GM12878 (cell line): ENCODE results near the gene PTTG1. TPM values are rescaled to one million over a fixed set of nuclear protein-coding genes. Genes with fewer than 3 reads are reported as not detected.

Source experiments
- BACH1 ChIP-seq: fragments of 450-650 bp; IDR thresholded peaks from 2 replicates; pipeline ENCODE4 v1.6.1; 2017; ENCODE audit warnings: mild to moderate bottlenecking, borderline replicate concordance
- CBX3 ChIP-seq: fragments of 200-600 bp; sonication (generic); IDR thresholded peaks from 2 replicates; pipeline ENCODE4 v1.6.1; 2016; ENCODE audit warnings: low read depth, borderline replicate concordance
- CHD2 ChIP-seq: IDR thresholded peaks from 2 replicates; pipeline ENCODE4 v1.6.1; 2011; ENCODE audit warnings: low read depth, low read length, improper control_type of control experiment, borderline replicate concordance
- DPF2 ChIP-seq: fragments of 450-650 bp; IDR thresholded peaks from 2 replicates; pipeline ENCODE4 v1.6.1; 2017; ENCODE audit warnings: mild to moderate bottlenecking
- MEF2A ChIP-seq: IDR thresholded peaks from 2 replicates; pipeline ENCODE4 v1.6.1; 2011; ENCODE audit warnings: low read depth, mild to moderate bottlenecking, low read length, moderate library complexity; ENCODE audit not compliant: insufficient read depth
- MTA2 ChIP-seq: fragments of 450-650 bp; IDR thresholded peaks from 2 replicates; pipeline ENCODE4 v1.6.1; 2016; ENCODE audit warnings: low read depth, mild to moderate bottlenecking, moderate library complexity
- MYC ChIP-seq: IDR thresholded peaks from 2 replicates; pipeline ENCODE4 v1.6.1; 2011; ENCODE audit warnings: mild to moderate bottlenecking, low read length, moderate library complexity, inconsistent platforms; ENCODE audit not compliant: insufficient read depth, insufficient replicate concordance, insufficient read length, severe bottlenecking
- RCOR1 ChIP-seq: conservative IDR thresholded peaks from 2 replicates; pipeline ENCODE4 v1.6.1; 2012; ENCODE audit warnings: low read depth, low read length, improper control_type of control experiment
- RUNX3 ChIP-seq: IDR thresholded peaks from 2 replicates; pipeline ENCODE4 v1.6.1; 2012; ENCODE audit warnings: low read length, inconsistent platforms
- SIN3A ChIP-seq: IDR thresholded peaks from 2 replicates; pipeline ENCODE4 v1.6.1; 2012; ENCODE audit warnings: low read depth, low read length, improper control_type of control experiment
- STAT3 ChIP-seq: IDR thresholded peaks from 2 replicates; pipeline ENCODE4 v1.6.1; 2011; ENCODE audit warnings: low read depth, low read length, improper control_type of control experiment
- TAF1 ChIP-seq: IDR thresholded peaks from 2 replicates; pipeline ENCODE4 v1.6.1; 2011; ENCODE audit warnings: mild to moderate bottlenecking, low read depth, low read length, borderline replicate concordance
- TARDBP ChIP-seq: IDR thresholded peaks from 2 replicates; pipeline ENCODE4 v1.6.1; 2016; ENCODE audit warnings: borderline replicate concordance
- ZNF274 ChIP-seq: IDR thresholded peaks from one replicate; pipeline ENCODE4 v1.8.0; 2011; ENCODE audit not compliant: insufficient read length, insufficient read depth
- ZSCAN29 ChIP-seq: fragments of 450-650 bp; IDR thresholded peaks from 2 replicates; pipeline ENCODE4 v1.6.1; 2017; ENCODE audit warnings: mild to moderate bottlenecking, moderate library complexity
- polyA plus RNA-seq, 11 experiments: library from polyadenylated mRNA; depleted of rRNA in 4 of 11; unstranded in 6 of 11; stranded (reverse) in 5 of 11; fragments of >200 nt; fragmentation: Nextera tagmentation in 4 of 11; fragmentation: Illumina TruSeq in 1 of 11; extraction: Ambion mirVana in 4 of 11; extraction: Trizol in 1 of 11; gene quantifications; 1 replicate in 1 of 11; 2 replicates in 10 of 11; pipeline versions ENCODE4 v1.2.1 to v1.2.3, GENCODE V29; 2011 to 2016; ENCODE audit warnings: inconsistent platforms in 2 of 11, missing spikeins in 2 of 11, low read depth in 1 of 11
- total RNA-seq, 4 experiments: library from RNA; depleted of rRNA in 3 of 4; stranded (reverse); fragments of >200 nt in 3 of 4; fragmentation: Illumina TruSeq in 1 of 4; extraction: Trizol in 1 of 4; gene quantifications; 2 replicates each; pipeline versions ENCODE4 v1.2.1 to v1.2.3, GENCODE V29; 2013 to 2021
- TF ChIP-seq, protein P1 (sequence below): fragments of 450-650 bp; IDR thresholded peaks from 2 replicates; pipeline ENCODE4 v1.6.1; 2016; ENCODE audit warnings: mild to moderate bottlenecking, moderate library complexity, borderline replicate concordance
- TF ChIP-seq, protein P2 (sequence below): IDR thresholded peaks from 2 replicates; pipeline ENCODE4 v1.6.1; 2011; ENCODE audit warnings: borderline replicate concordance, low read depth, mild to moderate bottlenecking, moderate library complexity, low read length; ENCODE audit not compliant: insufficient read depth, poor library complexity, severe bottlenecking
- TF ChIP-seq, protein P3 (sequence below): IDR thresholded peaks from 2 replicates; pipeline ENCODE4 v1.6.1; 2011; ENCODE audit warnings: mild to moderate bottlenecking, low read depth, low read length, moderate library complexity; ENCODE audit not compliant: insufficient replicate concordance
- TF ChIP-seq, protein P4 (sequence below), 3 experiments: IDR thresholded peaks in 2 of 3; conservative IDR thresholded peaks in 1 of 3; 2 replicates each; pipeline ENCODE4 v1.5.1; 2011; ENCODE audit warnings: low read depth in 3 of 3, low read length in 3 of 3, mild to moderate bottlenecking in 3 of 3, control low read depth in 2 of 3, moderate library complexity in 2 of 3, inconsistent platforms in 1 of 3, mixed read lengths in 1 of 3; ENCODE audit not compliant: control insufficient read depth in 2 of 3, insufficient read depth in 1 of 3; ENCODE audit errors: extremely low read depth in 1 of 3

The PTTG1 gene
- total and polyA plus RNA-seq, 10 of the 15 experiments (the other 5 are each of a cell fraction or from before 2014, with no cell fraction given): 154 to 1,033 (median 377) TPM

DNA sequence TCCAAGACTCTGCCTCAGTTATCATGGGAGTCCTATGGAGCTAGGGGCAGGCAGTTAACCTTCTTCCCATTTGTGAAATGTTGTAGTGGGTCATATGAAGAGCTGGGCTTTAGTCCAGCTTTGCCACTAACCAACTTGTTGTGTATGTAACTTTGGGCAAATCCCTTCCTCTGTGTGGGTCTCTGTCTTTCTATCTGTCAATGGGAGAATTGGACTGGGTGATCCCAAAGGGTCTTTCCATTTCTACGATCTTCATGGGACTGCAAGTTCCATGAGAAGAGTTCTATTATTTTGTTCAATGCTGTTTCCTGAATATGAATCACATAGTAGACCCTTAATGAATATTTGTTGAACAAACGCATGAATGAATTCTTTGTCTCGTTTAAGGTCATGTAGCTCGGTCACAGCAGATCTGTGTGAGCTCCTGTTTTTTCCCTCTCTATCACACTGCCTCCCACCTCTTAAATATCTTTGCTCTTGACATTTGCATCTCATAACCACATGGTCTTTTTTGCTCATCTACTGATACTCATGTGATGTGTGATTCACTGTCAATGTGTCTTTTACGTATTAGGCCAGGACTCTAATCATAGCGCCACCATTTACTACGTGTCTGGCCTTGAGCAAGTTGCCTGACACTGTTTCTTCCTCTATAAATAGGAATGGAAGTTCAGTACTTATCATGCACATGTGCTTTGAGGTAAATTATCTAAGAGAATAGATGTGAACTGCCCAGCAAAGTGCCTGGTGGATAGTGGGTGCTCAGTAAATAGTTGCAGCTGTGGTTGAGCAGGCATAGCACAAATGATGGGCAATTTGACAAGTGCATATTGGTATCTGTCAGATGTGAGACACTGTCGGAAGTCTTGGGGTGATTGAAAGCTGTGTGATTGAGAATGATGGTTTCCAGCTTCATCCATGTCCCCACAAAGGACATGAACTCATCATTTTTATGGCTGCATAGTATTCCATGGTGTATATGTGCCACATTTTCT is 37.4 kb downstream of the PTTG1 start (continued):
- TF ChIP-seq, protein P1, sequence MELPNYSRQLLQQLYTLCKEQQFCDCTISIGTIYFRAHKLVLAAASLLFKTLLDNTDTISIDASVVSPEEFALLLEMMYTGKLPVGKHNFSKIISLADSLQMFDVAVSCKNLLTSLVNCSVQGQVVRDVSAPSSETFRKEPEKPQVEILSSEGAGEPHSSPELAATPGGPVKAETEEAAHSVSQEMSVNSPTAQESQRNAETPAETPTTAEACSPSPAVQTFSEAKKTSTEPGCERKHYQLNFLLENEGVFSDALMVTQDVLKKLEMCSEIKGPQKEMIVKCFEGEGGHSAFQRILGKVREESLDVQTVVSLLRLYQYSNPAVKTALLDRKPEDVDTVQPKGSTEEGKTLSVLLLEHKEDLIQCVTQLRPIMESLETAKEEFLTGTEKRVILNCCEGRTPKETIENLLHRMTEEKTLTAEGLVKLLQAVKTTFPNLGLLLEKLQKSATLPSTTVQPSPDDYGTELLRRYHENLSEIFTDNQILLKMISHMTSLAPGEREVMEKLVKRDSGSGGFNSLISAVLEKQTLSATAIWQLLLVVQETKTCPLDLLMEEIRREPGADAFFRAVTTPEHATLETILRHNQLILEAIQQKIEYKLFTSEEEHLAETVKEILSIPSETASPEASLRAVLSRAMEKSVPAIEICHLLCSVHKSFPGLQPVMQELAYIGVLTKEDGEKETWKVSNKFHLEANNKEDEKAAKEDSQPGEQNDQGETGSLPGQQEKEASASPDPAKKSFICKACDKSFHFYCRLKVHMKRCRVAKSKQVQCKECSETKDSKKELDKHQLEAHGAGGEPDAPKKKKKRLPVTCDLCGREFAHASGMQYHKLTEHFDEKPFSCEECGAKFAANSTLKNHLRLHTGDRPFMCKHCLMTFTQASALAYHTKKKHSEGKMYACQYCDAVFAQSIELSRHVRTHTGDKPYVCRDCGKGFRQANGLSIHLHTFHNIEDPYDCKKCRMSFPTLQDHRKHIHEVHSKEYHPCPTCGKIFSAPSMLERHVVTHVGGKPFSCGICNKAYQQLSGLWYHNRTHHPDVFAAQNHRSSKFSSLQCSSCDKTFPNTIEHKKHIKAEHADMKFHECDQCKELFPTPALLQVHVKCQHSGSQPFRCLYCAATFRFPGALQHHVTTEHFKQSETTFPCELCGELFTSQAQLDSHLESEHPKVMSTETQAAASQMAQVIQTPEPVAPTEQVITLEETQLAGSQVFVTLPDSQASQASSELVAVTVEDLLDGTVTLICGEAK: 0 out of 2 replicates have a peak, but pooled peaks have one; percentile 10
- TF ChIP-seq BACH1 (peak; percentile 70; the same call in 1 of the 2 replicates), ZNF274 (no peak), RCOR1 (no peak), SIN3A (no peak), MEF2A (0 out of 2 replicates have a peak, but pooled peaks have one; percentile 6), CHD2 (peak; percentile 68; the same call in 1 of the 2 replicates), ZSCAN29 (no peak), TARDBP (no peak), RUNX3 (peak; percentile 73), MTA2 (peak; percentile 87), STAT3 (peak; percentile 90; the same call in 1 of the 2 replicates), TAF1 (0 out of 2 replicates have a peak, but pooled peaks have one; percentile 34), MYC (no peak), DPF2 (peak; percentile 70; the same call in 1 of the 2 replicates), CBX3 (no peak)
- TF ChIP-seq, protein P2, sequence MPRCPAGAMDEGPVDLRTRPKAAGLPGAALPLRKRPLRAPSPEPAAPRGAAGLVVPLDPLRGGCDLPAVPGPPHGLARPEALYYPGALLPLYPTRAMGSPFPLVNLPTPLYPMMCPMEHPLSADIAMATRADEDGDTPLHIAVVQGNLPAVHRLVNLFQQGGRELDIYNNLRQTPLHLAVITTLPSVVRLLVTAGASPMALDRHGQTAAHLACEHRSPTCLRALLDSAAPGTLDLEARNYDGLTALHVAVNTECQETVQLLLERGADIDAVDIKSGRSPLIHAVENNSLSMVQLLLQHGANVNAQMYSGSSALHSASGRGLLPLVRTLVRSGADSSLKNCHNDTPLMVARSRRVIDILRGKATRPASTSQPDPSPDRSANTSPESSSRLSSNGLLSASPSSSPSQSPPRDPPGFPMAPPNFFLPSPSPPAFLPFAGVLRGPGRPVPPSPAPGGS: peak; percentile 47
- TF ChIP-seq, protein P3, sequence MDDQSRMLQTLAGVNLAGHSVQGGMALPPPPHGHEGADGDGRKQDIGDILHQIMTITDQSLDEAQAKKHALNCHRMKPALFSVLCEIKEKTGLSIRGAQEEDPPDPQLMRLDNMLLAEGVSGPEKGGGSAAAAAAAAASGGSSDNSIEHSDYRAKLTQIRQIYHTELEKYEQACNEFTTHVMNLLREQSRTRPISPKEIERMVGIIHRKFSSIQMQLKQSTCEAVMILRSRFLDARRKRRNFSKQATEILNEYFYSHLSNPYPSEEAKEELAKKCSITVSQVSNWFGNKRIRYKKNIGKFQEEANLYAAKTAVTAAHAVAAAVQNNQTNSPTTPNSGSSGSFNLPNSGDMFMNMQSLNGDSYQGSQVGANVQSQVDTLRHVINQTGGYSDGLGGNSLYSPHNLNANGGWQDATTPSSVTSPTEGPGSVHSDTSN: peak; percentile 8
- TF ChIP-seq, protein P4, sequence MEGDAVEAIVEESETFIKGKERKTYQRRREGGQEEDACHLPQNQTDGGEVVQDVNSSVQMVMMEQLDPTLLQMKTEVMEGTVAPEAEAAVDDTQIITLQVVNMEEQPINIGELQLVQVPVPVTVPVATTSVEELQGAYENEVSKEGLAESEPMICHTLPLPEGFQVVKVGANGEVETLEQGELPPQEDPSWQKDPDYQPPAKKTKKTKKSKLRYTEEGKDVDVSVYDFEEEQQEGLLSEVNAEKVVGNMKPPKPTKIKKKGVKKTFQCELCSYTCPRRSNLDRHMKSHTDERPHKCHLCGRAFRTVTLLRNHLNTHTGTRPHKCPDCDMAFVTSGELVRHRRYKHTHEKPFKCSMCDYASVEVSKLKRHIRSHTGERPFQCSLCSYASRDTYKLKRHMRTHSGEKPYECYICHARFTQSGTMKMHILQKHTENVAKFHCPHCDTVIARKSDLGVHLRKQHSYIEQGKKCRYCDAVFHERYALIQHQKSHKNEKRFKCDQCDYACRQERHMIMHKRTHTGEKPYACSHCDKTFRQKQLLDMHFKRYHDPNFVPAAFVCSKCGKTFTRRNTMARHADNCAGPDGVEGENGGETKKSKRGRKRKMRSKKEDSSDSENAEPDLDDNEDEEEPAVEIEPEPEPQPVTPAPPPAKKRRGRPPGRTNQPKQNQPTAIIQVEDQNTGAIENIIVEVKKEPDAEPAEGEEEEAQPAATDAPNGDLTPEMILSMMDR (IDR thresholded peaks at IDR 0.05 in 2 of 3, conservative IDR thresholded peaks at IDR 0.05 in 1 of 3; ENCODE audit: control insufficient read depth in 2 of 3, extremely low read depth in 1 of 3, insufficient read depth in 1 of 3, low read depth in 3 of 3, low read length in 3 of 3): no peak
